CD4-positive, alpha-beta T cell treated with Interleukin-2 at 100 ng/mL for 4 hours (primary cell): Measurements from ENCODE around the gene MEI4.

ENCODE experiments used
- DNase-seq: peaks from one replicate; pipeline ENCODE4 v3.0.0-alpha.2; 2020; ENCODE audit warnings: low spot score

MEI4 gene

GRCh38 chr6:77965449-77965848, 312.6 kb downstream of the MEI4 start:
- no peak for DNase-seq

GRCh38 chr6:77972334-77972733, 319.5 kb downstream of the MEI4 start:
- no peak for DNase-seq
